Testis (tissue), 3 donors: ENCODE results near the gene KIFAP3. TPM values are rescaled to one million over a fixed set of nuclear protein-coding genes. Genes with fewer than 3 reads are reported as not detected.

Source experiments
- DNase-seq: peaks from one replicate; pipeline ENCODE4 v3.0.0-alpha.2; 2019
- H3K27ac ChIP-seq, 2 donors: fragments of 200-600 bp; sonication (generic); one replicate each; pipeline ENCODE4 v1.5.1; 2019
- H3K27me3 ChIP-seq: fragments of 200-600 bp; sonication (generic); one replicate; pipeline ENCODE4 v1.5.1; 2019
- H3K36me3 ChIP-seq: fragments of 200-600 bp; sonication (generic); one replicate; pipeline ENCODE4 v1.5.1; 2017; ENCODE audit warnings: low read depth; ENCODE audit errors: missing control alignments
- H3K4me1 ChIP-seq: fragments of 200-600 bp; sonication (generic); one replicate; pipeline ENCODE4 v1.5.1; 2019
- H3K4me3 ChIP-seq, 2 donors: fragments of 200-600 bp; sonication (generic); one replicate each; pipeline ENCODE4 v1.5.1; 2017 to 2019
- H3K9me3 ChIP-seq: fragments of 200-600 bp; sonication (generic); one replicate; pipeline ENCODE4 v1.5.1; 2017
- POLR2A ChIP-seq: fragments of 450-650 bp; IDR thresholded peaks from one replicate; pipeline ENCODE4 v1.6.1; 2017; ENCODE audit warnings: antibody characterized with exemption, mild to moderate bottlenecking, moderate library complexity
- WGBS, 2 donors: methylation state at CpG; one replicate each; pipeline ENCODE4 v1.1.5; 2018; 5-methylcytosine and 5-hydroxymethylcytosine counted together
- intact Hi-C: fragments of 100-400 bp; cut with DNase I; formaldehyde crosslinking; loops from one replicate; pipeline ENCODE4 v1.15.1; 2023; ENCODE audit warnings: low total_unique reads
- polyA plus RNA-seq: library from polyadenylated mRNA; stranded (reverse); fragments of 350-450 nt; fragmentation: Illumina TruSeq; extraction: RNeasy Lipid Tissue Mini Kit (QIAGEN cat#74804); gene quantifications from one replicate; pipeline ENCODE4 v1.2.3, GENCODE V29; 2014; ENCODE audit warnings: low read depth, low replicate concordance; ENCODE audit not compliant: insufficient read depth
- total RNA-seq, 2 donors: library from RNA; depleted of rRNA; stranded (reverse); fragments of >200 nt; gene quantifications; one replicate each; pipeline ENCODE4 v1.2.3, GENCODE V29; 2016
- TF ChIP-seq, protein P1 (sequence below), 3 experiments: fragments of 450-650 bp in 2 of 3; fragments of 200-600 bp in 1 of 3; sonication (generic) in 1 of 3; IDR thresholded peaks; one replicate each; pipeline ENCODE4 v1.5.1; 2016 to 2019; ENCODE audit warnings: antibody characterized with exemption in 3 of 3, mild to moderate bottlenecking in 2 of 3, moderate library complexity in 1 of 3

The KIFAP3 gene
- total and polyA plus RNA-seq, 3 donors from 2014 or later: 52.9 to 80.8 (median 60.6) TPM

DNA sequence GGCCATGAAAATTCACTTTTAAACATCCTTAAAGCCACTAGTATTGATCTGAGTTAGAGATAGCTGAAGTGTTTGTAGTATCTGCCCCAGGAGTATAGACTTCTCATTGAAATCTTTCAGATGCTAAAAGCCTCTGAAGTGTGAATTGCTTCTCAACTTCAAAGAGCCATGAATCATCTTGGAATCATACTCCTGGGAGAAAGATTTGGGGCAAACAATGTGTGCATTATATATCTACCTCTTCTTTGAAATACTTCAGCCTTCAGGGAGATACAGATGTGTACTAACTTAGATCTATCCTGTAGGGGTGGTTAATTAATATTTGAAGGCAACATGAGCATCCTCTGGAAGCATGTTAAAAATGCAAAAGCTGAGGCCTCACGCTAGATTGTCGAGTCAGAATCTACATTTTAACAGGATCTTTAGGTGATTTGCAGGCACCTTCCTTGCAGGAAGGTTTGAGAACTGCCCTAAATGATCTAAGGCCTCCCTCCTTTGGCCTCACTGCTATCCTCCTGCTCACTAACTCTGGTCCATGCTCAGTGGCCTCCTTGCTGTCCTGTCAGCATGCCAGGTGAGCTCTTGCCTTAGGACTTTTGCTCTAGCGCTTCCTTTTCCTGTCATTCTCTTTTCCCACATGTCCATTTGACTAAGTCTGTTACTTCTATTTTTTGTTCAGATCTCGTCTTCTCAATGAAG is 174.8 kb downstream of the KIFAP3 start:
- WGBS, 2 donors: 69 to 79% methylated on average over 4 of the region's 4 CpGs
- H3K4me1 ChIP-seq: no peaks in the 10 kb centered on the region
- no peak overlapping the region for H3K27ac ChIP-seq
- no peaks in the 10 kb centered on the region for H3K36me3 ChIP-seq
- TF ChIP-seq, protein P1, sequence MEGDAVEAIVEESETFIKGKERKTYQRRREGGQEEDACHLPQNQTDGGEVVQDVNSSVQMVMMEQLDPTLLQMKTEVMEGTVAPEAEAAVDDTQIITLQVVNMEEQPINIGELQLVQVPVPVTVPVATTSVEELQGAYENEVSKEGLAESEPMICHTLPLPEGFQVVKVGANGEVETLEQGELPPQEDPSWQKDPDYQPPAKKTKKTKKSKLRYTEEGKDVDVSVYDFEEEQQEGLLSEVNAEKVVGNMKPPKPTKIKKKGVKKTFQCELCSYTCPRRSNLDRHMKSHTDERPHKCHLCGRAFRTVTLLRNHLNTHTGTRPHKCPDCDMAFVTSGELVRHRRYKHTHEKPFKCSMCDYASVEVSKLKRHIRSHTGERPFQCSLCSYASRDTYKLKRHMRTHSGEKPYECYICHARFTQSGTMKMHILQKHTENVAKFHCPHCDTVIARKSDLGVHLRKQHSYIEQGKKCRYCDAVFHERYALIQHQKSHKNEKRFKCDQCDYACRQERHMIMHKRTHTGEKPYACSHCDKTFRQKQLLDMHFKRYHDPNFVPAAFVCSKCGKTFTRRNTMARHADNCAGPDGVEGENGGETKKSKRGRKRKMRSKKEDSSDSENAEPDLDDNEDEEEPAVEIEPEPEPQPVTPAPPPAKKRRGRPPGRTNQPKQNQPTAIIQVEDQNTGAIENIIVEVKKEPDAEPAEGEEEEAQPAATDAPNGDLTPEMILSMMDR (IDR thresholded peaks at IDR 0.05): no peak
- TF ChIP-seq POLR2A: no peak
- no peak overlapping the region for H3K4me3 ChIP-seq
- intact Hi-C loops: no loop called here
- no peaks in the 10 kb centered on the region for H3K9me3 ChIP-seq
- no peaks in the 10 kb centered on the region for H3K27me3 ChIP-seq
- DNase-seq: no peak

DNA sequence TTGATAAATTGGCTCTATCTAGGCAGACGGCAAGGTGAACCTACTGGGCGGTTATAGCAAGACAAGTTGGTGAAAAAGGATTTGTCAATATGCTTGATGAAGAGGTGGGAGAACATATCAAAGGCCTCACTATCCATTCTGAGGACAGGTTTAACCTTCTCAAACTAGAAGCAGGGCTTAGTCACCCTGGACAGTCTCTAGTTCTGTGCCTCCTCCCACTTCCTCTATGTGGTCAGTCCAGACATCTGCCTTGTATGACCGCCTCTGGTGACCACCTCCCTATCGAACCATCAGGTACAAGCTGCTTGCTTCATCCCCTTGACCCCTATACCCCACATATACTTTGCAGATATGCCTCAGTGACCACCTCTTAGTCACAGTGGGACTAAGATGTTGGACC is 178.5 kb downstream of the KIFAP3 start:
- Histone ChIP-seq H3K9me3 (no peaks in the 10 kb centered on the region), H3K4me1 (peaks cover 9% of the 10 kb centered on the region), H3K4me3 (no peak overlapping the region), H3K36me3 (no peaks in the 10 kb centered on the region), H3K27me3 (no peaks in the 10 kb centered on the region), H3K27ac (no peak overlapping the region)
- intact Hi-C loops: no loop called here
- TF ChIP-seq, protein P1 (IDR thresholded peaks at IDR 0.05): no peak
- TF ChIP-seq POLR2A: no peak
- no peak for DNase-seq
- WGBS, 2 donors: 80 to 85% methylated on average over 4 of the region's 4 CpGs

DNA sequence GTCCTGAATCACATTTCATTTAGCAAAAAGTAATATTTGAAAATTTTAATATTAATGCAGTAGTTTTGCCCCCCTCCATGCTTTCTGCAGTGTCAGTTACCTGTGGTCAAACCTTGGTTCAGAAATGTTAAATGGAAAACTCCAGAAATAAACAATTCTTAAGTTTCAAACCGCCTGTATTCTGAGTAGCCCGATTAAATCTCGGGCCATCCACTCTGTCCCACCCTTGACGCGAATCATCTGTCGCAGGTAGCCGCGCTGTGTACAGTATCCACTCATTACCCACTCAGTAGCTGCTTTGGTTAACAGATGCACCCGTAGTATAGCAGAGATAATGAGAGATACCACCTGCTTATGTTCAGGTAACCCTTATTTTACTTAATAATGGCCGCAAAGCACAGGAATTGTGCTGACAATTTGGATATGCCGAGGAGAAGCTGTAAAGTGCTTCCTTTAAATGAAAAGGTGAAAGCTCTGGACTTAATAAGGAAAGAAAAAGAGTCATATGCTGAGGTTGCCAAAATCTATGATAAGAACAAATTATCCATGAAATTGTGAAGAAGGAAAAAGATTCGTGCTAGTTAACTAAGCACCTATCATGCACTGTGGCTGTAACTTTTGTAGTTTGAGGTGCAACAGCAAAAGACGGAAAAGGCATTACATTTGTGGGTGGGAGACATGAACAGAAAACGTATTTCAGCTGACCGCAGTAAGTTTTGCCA is 179.9 kb downstream of the KIFAP3 start:
- peak overlapping the region; percentile 86 to 97 for H3K4me3 ChIP-seq
- H3K27ac ChIP-seq: peak overlapping the region; percentile 95 to 96
- H3K9me3 ChIP-seq: no peaks in the 10 kb centered on the region
- DNase-seq: no peak
- peaks cover 9% of the 10 kb centered on the region for H3K4me1 ChIP-seq
- TF ChIP-seq, protein P1 (IDR thresholded peaks at IDR 0.05): no peak
- no peak for TF ChIP-seq POLR2A
- H3K27me3 ChIP-seq: no peaks in the 10 kb centered on the region
- H3K36me3 ChIP-seq: no peaks in the 10 kb centered on the region
- intact Hi-C loops: no loop called here
- 19 to 26% methylated on average over 15 of the region's 15 CpGs for WGBS, 2 donors

DNA sequence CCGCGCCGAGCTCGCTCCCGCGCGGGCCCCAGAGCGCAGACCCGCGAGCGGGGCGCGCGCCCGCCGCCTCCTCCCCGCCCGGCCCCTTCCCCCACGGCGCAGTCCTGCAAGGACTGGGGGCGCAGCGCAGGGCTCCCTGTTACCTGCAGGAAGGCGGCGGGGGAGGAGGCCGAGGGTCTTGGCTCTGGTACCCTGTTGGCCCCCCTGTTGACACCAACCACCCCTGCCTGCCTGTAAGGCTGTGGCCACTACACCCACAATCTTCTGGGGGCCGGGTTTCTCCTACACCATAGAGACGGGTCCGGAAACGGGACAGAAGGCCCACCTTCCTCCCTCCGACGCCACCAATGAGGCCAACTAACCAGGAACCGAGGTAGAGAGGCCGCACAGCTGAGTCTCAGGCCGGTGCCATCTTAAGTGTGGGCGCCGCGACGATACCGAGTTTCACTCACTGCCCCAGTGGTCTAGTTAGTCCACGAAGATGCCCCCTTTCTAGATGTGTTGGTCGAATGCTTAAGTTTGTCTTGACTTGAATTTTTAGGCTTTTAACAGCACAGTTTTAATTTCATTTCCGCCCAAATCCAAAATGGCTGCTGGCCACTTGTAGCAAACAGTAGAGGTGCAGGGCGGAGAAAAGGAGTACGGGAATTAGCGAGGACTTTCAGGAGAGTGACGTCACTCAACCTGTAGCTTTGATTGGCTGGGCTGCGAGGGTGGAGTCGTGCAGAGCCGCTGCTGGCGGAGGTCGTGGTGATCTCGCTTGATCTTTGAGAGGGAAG is 180.7 kb downstream of the KIFAP3 start, which contains the start of gene SCYL3:
Gene SCYL3, minus strand, starts transcription at position 252 of the 779 bp plus-strand sequence. CDS start 5,056 bp downstream, outside the sequence.
- Histone ChIP-seq H3K36me3 (no peaks in the 10 kb centered on the region), H3K27ac (peak within 1 kb of the TSS; percentile 95 to 96), H3K4me3 (peak within 1 kb of the TSS; percentile 86 to 97), H3K4me1 (peaks cover 9% of the 10 kb centered on the region), H3K27me3 (no peaks in the 10 kb centered on the region), H3K9me3 (no peaks in the 10 kb centered on the region)
- WGBS, 2 donors: 0% methylated on average over 22 to 44 of the region's 52 CpGs
- intact Hi-C loops: no loop called here
- TF ChIP-seq, protein P1 (IDR thresholded peaks at IDR 0.05): peak in 1 of 3 experiments; percentile 6
- no peak for TF ChIP-seq POLR2A
- peak; percentile 98 for DNase-seq
